ENCODE results near the gene ADCY1. TPM values are rescaled to one million over a fixed set of nuclear protein-coding genes. Genes with fewer than 3 reads are reported as not detected.
A peak's percentile ranks its signal among the peaks of the same experiment; 100 is the strongest.

Gene ADCY1
- total RNA-seq, 1 donor from 2014 or later, result 13.6 TPM

DNA sequence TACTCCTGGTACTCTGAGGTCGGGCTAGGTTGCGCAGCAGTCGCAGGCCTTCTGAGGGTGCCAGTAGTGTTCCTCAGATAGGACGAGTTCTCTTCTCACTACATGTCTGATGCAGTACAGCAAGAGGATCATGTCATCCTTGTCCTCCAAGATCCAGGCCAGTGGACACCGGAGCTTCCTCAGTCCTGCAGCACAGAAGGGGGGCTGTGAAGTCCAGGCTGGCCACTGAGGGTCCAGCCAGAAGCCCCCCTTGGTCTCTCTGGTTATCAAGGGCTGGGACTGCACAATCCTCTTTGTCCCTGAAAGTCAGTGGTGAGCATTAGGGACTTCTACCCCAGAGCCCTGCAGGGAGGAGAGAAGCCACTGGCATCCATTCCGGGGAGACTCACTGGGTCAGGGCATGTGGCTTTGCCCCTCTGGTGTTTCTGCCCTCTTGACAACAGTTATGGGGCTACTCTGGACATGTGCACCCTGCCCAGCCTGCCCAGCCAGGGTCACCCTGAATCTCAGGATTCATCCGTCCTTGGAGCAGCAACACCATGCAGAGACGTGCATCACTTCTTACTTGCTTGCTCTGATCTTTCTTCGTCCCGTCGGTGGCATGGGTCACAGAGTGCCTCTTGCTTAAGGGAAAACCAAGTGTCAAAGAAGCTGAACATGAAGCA lies 125.7 kb downstream of the ADCY1 start:
- no peaks in the 10 kb centered on the region for H3K9me3 Mint-ChIP-seq (ENCODE audit: low read depth)
- no peaks in the 10 kb centered on the region for H3K36me3 Mint-ChIP-seq (ENCODE audit: insufficient read depth)
- DNase-seq (ENCODE audit: low spot score, unreplicated experiment), result peak; percentile 3
- H3K27ac Mint-ChIP-seq, result no peak overlapping the region
- no peaks in the 10 kb centered on the region for H3K4me1 Mint-ChIP-seq (ENCODE audit: low read depth)
- no peaks in the 10 kb centered on the region for H3K27me3 Mint-ChIP-seq
- TF ChIP-seq, protein P1, sequence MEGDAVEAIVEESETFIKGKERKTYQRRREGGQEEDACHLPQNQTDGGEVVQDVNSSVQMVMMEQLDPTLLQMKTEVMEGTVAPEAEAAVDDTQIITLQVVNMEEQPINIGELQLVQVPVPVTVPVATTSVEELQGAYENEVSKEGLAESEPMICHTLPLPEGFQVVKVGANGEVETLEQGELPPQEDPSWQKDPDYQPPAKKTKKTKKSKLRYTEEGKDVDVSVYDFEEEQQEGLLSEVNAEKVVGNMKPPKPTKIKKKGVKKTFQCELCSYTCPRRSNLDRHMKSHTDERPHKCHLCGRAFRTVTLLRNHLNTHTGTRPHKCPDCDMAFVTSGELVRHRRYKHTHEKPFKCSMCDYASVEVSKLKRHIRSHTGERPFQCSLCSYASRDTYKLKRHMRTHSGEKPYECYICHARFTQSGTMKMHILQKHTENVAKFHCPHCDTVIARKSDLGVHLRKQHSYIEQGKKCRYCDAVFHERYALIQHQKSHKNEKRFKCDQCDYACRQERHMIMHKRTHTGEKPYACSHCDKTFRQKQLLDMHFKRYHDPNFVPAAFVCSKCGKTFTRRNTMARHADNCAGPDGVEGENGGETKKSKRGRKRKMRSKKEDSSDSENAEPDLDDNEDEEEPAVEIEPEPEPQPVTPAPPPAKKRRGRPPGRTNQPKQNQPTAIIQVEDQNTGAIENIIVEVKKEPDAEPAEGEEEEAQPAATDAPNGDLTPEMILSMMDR (IDR thresholded peaks at IDR 0.05; ENCODE audit: unreplicated experiment), result no peak
- no peak overlapping the region for H3K4me3 Mint-ChIP-seq (ENCODE audit: low read depth)

DNA sequence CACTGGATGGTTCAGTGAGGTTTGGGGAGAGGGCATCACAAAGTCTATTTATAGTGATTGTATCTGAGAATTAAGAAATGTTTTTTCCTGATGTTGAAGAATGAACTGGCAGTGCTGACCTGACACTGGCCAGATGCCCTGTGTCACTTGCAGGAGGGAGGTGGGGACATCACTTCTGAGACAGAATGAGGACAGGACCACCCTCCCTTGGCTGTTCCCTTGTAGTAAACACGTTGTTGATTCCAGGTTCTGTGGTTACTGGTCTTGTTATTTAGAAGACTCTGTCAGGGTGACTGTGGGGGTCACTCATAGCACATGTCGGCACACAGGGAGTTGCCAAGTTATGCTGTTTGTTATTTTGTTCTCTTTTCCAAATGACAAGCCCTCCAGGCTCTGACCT lies 126.4 kb downstream of the ADCY1 start:
- Mint-ChIP-seq H3K4me1 (ENCODE audit: low read depth) (no peaks in the 10 kb centered on the region), H3K27ac (no peak overlapping the region), H3K27me3 (no peaks in the 10 kb centered on the region), H3K9me3 (ENCODE audit: low read depth) (no peaks in the 10 kb centered on the region), H3K36me3 (ENCODE audit: insufficient read depth) (no peaks in the 10 kb centered on the region), H3K4me3 (ENCODE audit: low read depth) (no peak overlapping the region)
- TF ChIP-seq, protein P1 (IDR thresholded peaks at IDR 0.05; ENCODE audit: unreplicated experiment), result no peak
- no peak for DNase-seq (ENCODE audit: low spot score, unreplicated experiment)

DNA sequence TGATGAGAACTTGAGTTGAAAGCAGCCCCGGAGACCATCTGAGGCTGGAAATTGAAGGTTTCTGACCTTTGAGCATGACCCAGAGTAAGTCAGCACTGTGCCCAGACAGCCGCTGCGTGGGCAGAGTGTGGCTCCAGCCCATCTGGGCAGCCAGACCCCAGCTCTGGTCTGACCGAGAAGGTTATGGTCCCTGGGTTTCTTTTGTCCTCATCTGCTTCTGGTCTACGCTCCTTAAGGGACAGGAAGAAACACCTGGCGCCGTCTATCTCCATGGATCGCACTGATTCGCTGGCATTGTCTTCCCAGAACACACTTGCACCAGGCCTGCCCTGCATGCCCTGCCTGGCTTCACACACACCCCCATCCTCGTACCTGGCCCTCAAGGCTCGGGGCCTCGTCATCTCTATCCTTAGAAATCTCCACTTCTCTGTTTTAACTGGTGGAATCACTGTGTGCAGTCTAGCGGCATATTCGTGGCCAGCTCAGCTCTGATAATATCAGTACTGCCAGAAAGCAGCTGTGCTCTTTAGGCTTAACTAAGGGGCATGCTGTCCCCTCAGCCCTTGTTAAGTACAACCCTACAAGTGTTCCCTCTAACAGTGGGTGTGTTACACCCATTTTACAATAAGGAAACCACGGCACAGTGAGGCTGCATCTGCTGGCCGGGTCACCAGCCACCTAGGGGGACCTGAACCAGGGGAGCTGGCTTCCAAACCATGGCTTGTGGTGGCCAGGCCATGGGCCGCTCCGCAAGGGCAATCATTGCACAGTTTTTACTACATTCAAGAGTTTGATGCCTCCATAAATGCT lies 127.7 kb downstream of the ADCY1 start:
- no peaks in the 10 kb centered on the region for H3K36me3 Mint-ChIP-seq (ENCODE audit: insufficient read depth)
- no peaks in the 10 kb centered on the region for H3K4me1 Mint-ChIP-seq (ENCODE audit: low read depth)

DNA sequence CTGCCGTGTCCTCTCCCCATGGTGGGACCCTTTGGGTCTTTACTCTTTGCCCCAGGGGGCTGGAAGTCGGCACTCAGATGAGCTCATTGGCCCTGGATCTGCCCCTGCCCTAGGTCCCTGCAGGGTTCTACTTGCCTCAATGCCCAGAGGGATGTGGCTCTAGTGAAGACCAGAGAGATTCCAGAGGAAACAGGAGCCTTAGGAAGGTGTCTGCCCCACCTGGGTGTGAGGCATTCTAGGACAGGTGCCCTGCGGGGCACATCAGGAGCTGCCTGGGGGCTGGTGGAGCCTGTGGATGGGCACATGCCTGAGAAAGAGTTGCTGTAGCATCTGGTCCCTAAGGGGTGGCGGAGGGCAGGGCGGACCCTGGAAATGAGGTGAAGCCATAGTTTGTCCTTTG lies 128.6 kb downstream of the ADCY1 start:
- no peak overlapping the region for H3K4me3 Mint-ChIP-seq (ENCODE audit: low read depth)
- TF ChIP-seq, protein P1 (IDR thresholded peaks at IDR 0.05; ENCODE audit: unreplicated experiment), result no peak
- H3K9me3 Mint-ChIP-seq (ENCODE audit: low read depth), result no peaks in the 10 kb centered on the region
- H3K27me3 Mint-ChIP-seq, result no peaks in the 10 kb centered on the region
- H3K36me3 Mint-ChIP-seq (ENCODE audit: insufficient read depth), result no peaks in the 10 kb centered on the region
- H3K4me1 Mint-ChIP-seq (ENCODE audit: low read depth), result no peaks in the 10 kb centered on the region
- no peak overlapping the region for H3K27ac Mint-ChIP-seq
- no peak for DNase-seq (ENCODE audit: low spot score, unreplicated experiment)

More for the DNA sequence above, 127.7 kb downstream of the ADCY1 start:
- H3K27me3 Mint-ChIP-seq, result no peaks in the 10 kb centered on the region
- TF ChIP-seq, protein P1 (IDR thresholded peaks at IDR 0.05; ENCODE audit: unreplicated experiment), result no peak
- no peak overlapping the region for H3K27ac Mint-ChIP-seq
- no peak for DNase-seq (ENCODE audit: low spot score, unreplicated experiment)
- H3K4me3 Mint-ChIP-seq (ENCODE audit: low read depth), result no peak overlapping the region
- H3K9me3 Mint-ChIP-seq (ENCODE audit: low read depth), result no peaks in the 10 kb centered on the region

DNA sequence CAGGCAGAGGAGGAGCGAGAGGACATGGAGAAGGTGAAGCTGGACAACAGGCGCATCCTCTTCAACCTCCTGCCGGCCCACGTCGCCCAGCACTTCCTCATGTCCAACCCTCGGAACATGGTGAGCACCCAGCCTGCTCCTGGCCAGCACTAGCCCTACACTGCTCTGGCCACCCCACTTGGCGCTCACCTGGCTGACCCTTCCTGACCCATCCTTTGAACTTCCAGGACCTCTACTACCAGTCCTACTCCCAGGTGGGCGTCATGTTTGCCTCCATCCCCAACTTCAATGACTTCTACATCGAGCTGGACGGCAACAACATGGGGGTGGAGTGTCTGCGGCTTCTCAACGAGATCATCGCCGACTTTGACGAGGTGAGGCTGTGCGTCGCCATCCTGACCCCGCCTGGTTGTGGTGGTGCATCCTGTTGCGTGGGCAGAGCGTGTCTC lies 129.2 kb downstream of the ADCY1 start:
- H3K36me3 Mint-ChIP-seq (ENCODE audit: insufficient read depth), result no peaks in the 10 kb centered on the region
- DNase-seq (ENCODE audit: low spot score, unreplicated experiment), result no peak

More for the DNA sequence above, 129.2 kb downstream of the ADCY1 start:
- no peaks in the 10 kb centered on the region for H3K9me3 Mint-ChIP-seq (ENCODE audit: low read depth)
- H3K27ac Mint-ChIP-seq, result no peak overlapping the region
- no peaks in the 10 kb centered on the region for H3K27me3 Mint-ChIP-seq
- no peak overlapping the region for H3K4me3 Mint-ChIP-seq (ENCODE audit: low read depth)
- no peaks in the 10 kb centered on the region for H3K4me1 Mint-ChIP-seq (ENCODE audit: low read depth)
- TF ChIP-seq, protein P1 (IDR thresholded peaks at IDR 0.05; ENCODE audit: unreplicated experiment), result no peak

Data from progenitor cell of endocrine pancreas (in vitro differentiated cells).